DMS153 (cell line): Measurements from ENCODE around the gene XIST.
"Not testable (repeated sequence)": the region's sequence is repeated elsewhere in the genome, so short reads cannot be mapped to it uniquely, and the experiment has no call there.

ENCODE experiments used
- DNase-seq: peaks from one replicate; lab custom pipeline; 2025; lab: John Stamatoyannopoulos, UW

The XIST gene

GRCh38 chrX:73852467-73852866, at the start of gene XIST:
Gene XIST, minus strand, starts transcription at chrX:73852714.
- DNase-seq, result no peak

DNA sequence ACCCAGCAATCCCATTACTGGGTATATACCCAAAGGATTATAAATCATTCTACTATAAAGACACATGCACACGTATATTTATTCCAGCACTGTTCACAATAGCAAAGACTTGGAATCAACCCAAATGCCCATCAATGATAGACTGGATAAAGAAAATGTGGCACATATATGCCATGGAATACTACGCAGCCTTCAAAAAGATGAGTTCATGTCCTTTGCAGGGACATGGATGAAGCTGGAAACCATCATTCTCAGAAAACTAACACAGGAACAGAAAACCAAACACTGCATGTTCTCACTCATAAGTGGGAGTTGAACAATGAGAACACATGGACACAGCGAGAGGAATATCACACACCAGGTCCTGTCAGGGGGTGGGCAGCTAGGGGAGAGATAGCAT, 45.8 kb upstream of the XIST start:
- DNase-seq, result not testable (repeated sequence)

- DNase-seq, result not testable (repeated sequence)
Observed at GRCh38 chrX:73892515-73893090, 40.1 kb upstream of the XIST start.

GRCh38 chrX:73882260-73882659, 29.7 kb upstream of the XIST start:
- DNase-seq, result not testable (repeated sequence)

DNA sequence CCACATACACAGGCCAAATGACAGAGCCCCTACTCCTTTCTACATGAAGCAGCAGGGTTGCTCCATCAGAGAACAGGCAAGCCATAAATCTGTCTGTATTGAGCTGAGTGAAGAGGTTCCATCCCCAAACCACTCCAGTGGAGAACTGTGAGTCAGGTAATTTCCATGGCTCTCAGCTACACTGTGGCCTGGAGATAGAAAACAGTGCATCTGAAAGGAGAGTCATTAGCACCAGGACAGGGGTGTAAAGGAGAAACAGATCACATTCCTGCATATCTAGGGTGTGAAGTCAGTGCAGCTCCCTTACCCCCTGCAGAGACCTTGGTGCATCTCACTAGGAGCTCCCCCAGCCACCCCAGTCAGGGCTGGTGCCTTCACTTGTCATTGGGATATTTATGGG, 25.2 kb upstream of the XIST start:
- DNase-seq, result no peak

GRCh38 chrX:73876911-73877310, 24.4 kb upstream of the XIST start:
- no peak for DNase-seq

DNA sequence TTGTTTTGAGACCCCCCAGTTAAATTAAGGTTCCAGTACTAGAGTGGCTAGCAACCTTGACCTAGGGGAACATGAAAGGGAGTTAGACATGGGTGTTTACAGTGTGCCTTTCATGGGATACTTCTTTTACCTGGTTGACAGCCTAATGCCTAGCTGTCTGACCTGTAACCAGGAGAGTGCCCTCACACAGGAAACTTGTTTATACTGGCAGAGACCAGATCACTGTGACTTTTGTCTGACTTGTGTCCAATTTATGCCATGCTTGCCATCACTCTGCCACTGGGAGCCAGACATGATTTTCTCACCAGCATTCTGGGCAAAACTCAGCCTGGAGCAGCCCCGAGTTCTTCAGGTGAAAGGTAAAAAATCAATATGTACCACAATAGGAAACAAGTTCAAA, 16.4 kb upstream of the XIST start:
- DNase-seq, result no peak

GRCh38 chrX:73867144-73867543, 14.6 kb upstream of the XIST start:
- no peak for DNase-seq

DNA sequence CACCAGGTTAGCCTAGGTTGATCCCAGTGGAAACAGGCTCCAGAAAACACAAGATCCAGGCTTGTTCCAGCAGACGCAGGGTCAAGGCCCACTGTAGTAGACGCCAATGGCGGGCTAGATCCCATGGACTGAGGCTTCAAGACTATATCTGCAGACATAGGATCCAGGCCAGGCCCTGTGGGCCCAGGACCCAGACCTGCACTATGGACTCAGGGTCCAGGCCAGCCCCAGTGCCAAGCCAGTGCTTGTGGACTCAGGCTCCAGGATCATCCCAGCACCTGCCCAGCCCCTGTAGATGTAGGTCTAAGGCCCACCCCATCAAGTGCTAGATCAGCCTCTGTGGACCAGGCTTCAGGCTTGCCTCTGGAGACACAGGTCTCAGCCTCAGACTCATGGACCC, 11.3 kb upstream of the XIST start:
- no peak for DNase-seq

GRCh38 chrX:73863268-73863667, 10.8 kb upstream of the XIST start:
- no peak for DNase-seq

GRCh38 chrX:73859622-73860021, 7.1 kb upstream of the XIST start:
- no peak for DNase-seq

- DNase-seq, result peak; percentile 2
Observed at GRCh38 chrX:73855546-73855945, 3.0 kb upstream of the XIST start.

GRCh38 chrX:73852022-73852421, 492 bp downstream of the XIST start:
- no peak for DNase-seq

- DNase-seq, result no peak
Observed at GRCh38 chrX:73851014-73852009, 1.2 kb downstream of the XIST start.

DNA sequence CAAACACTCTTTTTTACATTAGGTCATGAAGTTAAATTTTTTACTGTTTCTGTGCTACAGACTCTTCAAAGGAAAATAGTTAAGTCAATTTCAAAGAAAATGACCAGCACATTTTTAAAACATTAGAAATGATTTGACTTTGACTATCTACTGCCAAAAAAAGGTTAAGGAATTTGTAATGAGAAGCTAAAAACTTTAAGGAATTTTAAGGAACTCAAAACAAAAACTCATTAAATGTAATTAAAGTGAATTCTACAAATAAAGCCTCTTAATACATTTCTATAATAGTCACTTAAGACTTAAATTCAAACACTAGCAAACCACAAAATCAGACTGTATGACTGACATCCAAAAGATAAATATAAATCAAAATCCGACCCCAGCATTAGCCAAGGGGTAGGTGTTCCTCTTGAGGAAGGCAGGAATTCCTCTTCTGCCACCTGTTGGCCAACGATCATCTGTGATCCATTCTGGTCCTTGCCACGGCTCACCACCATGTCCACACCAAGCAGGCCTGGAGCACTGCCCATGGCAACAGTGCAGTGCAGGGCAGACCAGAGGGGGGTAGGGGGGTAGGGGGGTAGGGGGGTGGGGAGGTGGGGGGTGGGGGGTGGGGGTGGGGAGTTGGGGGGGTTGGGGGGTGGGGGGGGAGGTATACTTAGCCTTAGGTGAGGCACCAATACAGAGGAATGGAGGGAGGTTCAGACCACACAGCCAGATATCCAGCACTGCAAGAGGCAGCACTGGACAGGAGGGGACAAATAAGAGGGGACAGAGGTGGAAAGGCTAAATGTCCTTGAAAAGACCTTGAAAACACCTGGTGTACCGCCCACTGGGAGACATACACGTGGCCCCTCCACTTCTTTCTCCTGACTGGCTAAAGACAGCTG, 2.1 kb downstream of the XIST start:
- DNase-seq, result no peak

- DNase-seq, result no peak
Observed at GRCh38 chrX:73849073-73849472, 3.4 kb downstream of the XIST start.

DNA sequence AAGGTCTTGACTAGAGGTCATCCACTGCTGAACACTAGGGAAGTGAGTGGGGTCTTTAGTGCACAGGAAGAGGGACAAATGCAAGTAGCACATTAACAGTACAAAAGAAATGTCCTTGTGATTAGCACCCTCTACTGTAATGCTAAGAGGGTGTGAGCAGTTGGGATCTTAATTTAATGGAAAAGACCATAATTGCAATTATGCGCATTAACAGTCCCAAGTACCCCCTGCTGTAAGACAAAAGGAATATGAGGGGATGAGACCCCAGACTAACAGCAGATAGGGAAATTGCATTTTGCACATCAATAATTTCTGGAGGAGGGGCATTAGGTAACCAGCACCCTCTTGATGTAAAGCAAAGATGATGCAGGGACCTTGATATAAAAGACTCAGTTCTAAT, 4.5 kb downstream of the XIST start:
- DNase-seq, result no peak

- no peak for DNase-seq
Observed at GRCh38 chrX:73847100-73847499, 5.4 kb downstream of the XIST start.

DNA sequence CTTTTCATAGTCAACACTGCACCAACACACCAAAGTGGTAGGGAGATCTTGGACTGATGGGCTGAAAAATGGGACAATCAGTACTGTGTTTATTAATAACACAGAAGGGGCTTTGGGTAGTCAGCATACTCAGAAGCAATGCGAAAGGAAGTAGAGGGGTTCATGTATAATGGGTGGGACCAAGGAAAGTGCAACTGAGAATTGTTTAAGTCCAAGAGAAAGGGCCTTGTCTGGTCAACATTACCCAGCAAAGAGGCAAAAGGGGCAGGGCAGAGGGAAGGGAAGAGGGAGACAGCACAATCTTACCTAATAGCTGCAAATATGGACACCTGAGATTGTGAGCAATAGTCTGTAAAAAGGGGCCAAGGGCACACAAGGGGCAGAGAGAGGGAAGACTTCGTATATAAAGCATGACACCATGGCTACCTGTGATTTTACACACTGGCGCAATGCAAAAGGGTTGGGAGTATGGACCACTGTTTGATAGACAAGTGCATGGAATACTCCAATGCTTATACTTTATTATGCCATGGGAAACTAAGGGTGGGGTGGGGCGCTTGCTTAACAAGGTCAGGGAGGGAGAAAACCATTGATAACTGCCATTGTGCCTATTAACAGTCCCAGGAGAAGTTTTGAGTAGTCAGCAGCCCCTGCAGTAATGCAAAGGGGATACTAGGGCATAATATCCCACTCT, 9.8 kb downstream of the XIST start:
- no peak for DNase-seq

- DNase-seq, result no peak
Observed at GRCh38 chrX:73841337-73841736, 11.2 kb downstream of the XIST start.

DNA sequence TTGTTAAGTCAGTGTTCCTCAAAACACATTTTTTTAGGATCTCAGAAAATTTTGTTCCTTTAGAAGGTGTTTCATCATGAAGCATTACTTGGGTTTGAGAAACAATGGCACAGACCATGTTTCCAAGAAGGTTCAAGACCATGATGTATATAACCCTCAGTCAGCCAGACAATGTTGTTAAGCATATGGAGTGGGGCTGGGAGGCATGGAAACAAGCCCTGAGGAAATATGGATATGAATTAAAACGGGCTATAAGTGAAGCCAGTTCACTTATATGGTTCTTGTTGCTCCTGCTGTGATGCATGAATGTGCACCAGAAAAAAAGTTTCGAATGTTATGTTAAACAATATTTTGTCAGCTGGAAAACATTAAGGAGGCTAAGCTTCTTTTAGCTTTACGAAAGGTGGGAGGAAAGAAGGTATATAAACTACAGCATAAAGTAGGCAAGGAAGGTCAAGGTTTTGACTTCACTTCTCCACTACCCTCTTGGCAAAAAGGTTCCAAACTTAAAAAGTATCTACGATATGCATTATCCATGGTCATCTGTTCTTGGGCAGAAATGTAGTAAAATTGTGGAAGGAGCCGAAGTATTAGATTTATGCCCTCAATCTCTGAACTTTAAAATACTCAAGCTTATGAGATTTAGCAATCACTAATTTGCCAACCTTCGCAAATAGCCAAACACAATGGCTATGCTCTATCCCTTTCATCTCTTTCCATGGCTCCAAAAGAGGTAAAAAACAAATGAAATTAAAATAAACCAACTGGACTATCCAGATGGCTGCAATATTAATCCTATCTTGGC, 12.2 kb downstream of the XIST start:
- DNase-seq, result no peak
